BE2C (cell line): ENCODE measurements around the gene PLEKHA5.

ENCODE experiments used
- DNase-seq: peaks from one replicate; pipeline ENCODE4 v3.0.0-alpha.2; 2020
- H3K27me3 ChIP-seq: fragments of 250-450 bp; sonication (Bioruptor Pico); 2 replicates; pipeline ENCODE4 v1.5.1; 2020; ENCODE audit warnings: mild to moderate bottlenecking
- H3K36me3 ChIP-seq: fragments of 250-450 bp; sonication (Bioruptor Pico); 2 replicates; pipeline ENCODE4 v1.5.1; 2020; ENCODE audit warnings: mild to moderate bottlenecking
- H3K4me1 ChIP-seq: fragments of 250-450 bp; sonication (Bioruptor Pico); 2 replicates; pipeline ENCODE4 v1.5.1; 2020
- H3K4me3 ChIP-seq: 2 replicates; pipeline ENCODE4 v1.5.1; 2011; ENCODE audit warnings: low read depth, low read length
- H3K9me3 ChIP-seq: fragments of 250-450 bp; sonication (Bioruptor Pico); 2 replicates; pipeline ENCODE4 v1.5.1; 2020
- CTCF ChIP-seq: IDR thresholded peaks from 2 replicates; pipeline ENCODE4 v1.5.1; 2012; ENCODE audit warnings: mild to moderate bottlenecking, low read depth, low read length

Gene PLEKHA5

GRCh38 chr12:19127270-19127669 is 2.3 kb upstream of the PLEKHA5 start:
- Histone ChIP-seq H3K4me1 (no peaks in the 10 kb centered on the region), H3K27me3 (no peaks in the 10 kb centered on the region), H3K9me3 (no peaks in the 10 kb centered on the region), H3K36me3 (no peaks in the 10 kb centered on the region), H3K4me3 (no peak overlapping the region)
- no peak for DNase-seq
- no peak for TF ChIP-seq CTCF

GRCh38 chr12:19128485-19128884 is 1.0 kb upstream of the PLEKHA5 start:
- H3K27me3 ChIP-seq, result no peaks in the 10 kb centered on the region
- H3K4me1 ChIP-seq, result no peaks in the 10 kb centered on the region
- no peak for DNase-seq
- no peak for TF ChIP-seq CTCF
- no peak overlapping the region for H3K4me3 ChIP-seq
- H3K36me3 ChIP-seq, result no peaks in the 10 kb centered on the region
- no peaks in the 10 kb centered on the region for H3K9me3 ChIP-seq

- Histone ChIP-seq H3K4me1 (no peaks in the 10 kb centered on the region), H3K9me3 (no peaks in the 10 kb centered on the region), H3K4me3 (peak overlapping the region; percentile 51), H3K36me3 (no peaks in the 10 kb centered on the region), H3K27me3 (no peaks in the 10 kb centered on the region)
- DNase-seq, result no peak
- no peak for TF ChIP-seq CTCF
Measured at GRCh38 chr12:19129122-19129485, 429 bp upstream of the PLEKHA5 start.

DNA sequence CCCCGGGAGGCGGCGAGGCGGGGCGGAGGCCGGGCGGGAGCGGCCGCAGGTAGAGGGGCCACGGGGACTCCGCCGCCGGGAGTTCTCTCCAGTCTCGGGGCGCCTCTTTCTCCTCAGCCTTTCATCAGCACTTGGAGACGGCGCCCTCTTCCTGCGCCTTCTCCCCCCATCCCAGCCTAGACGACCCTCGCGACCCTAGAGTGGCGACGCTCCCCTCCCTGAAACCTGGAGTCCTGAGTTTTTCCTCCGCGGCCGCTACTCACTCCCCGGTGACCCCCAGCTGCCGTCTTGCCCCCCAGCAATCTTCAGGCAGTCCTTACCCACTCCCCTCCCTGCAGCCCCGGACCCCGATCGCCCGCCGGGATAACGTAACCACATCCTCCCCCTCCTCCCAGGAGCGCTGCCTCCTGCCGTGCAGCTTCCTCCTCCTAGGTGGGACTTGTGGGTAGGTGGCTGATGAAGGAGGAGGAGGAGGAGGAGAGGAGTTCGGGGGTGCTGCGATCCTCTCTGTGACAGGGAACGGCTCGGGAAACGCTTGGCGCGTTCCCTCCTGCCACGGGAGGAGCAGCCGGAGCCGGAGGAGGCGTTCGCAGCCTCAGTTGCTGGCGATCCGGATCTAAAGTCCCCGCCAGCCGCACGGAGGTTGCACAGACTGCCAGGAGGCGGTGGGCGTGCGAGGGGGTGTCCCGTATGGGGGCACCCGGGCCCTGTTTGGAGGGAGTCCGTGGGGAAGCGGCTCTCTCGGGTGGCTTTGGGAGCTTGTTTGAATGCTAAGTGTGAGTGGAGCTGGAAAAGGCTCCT is 891 bp downstream of the PLEKHA5 start:
- no peaks in the 10 kb centered on the region for H3K4me1 ChIP-seq
- no peak for TF ChIP-seq CTCF
- H3K9me3 ChIP-seq, result no peaks in the 10 kb centered on the region
- peak; percentile 45 for DNase-seq
- H3K36me3 ChIP-seq, result no peaks in the 10 kb centered on the region
- peak overlapping the region; percentile 94 for H3K4me3 ChIP-seq
- H3K27me3 ChIP-seq, result no peaks in the 10 kb centered on the region

DNA sequence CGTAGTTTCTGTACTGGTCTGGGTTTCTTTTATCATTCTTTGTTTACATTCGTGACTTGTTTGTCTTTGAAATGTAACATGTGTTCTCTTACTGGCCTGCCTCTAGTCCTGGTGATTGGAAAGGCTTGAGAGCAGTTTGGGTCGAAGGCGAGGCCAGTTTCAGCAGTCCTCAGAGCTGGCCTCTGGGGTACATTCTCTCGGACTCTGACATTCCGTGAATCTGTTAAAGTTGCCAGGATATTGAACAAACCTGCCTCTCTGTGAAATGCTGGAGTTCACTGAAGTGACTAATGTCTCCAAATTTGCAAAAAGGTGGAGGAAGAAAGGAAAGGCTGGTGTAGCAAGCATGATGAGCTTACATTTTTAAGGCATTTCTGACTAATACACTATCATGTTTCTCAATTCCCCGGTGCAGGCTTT is 1.5 kb downstream of the PLEKHA5 start:
- TF ChIP-seq CTCF, result no peak

GRCh38 chr12:19138551-19138950 is 9.0 kb downstream of the PLEKHA5 start:
- Histone ChIP-seq H3K36me3 (no peaks in the 10 kb centered on the region), H3K9me3 (no peaks in the 10 kb centered on the region)
- no peak for DNase-seq

More for the DNA sequence above, 1.5 kb downstream of the PLEKHA5 start:
- H3K36me3 ChIP-seq, result no peaks in the 10 kb centered on the region
- no peaks in the 10 kb centered on the region for H3K27me3 ChIP-seq
- DNase-seq, result no peak
- H3K4me3 ChIP-seq, result peak overlapping the region; percentile 94
- no peaks in the 10 kb centered on the region for H3K9me3 ChIP-seq
- H3K4me1 ChIP-seq, result no peaks in the 10 kb centered on the region

More at GRCh38 chr12:19138551-19138950, 9.0 kb downstream of the PLEKHA5 start:
- Histone ChIP-seq H3K27me3 (no peaks in the 10 kb centered on the region), H3K4me3 (no peak overlapping the region), H3K4me1 (no peaks in the 10 kb centered on the region)
- no peak for TF ChIP-seq CTCF
